NCI-H345 treated with DMSO at 0.1 percent for 48 hours (cell line): ENCODE data around the gene ARHGAP19.
A peak's percentile ranks its signal among the peaks of the same experiment; 100 is the strongest.

ENCODE experiments used
- DNase-seq: peaks from one replicate; lab custom pipeline; 2025; ENCODE audit not compliant: unreplicated experiment; lab: John Stamatoyannopoulos, UW

The ARHGAP19 gene

GRCh38 chr10:97196223-97197029 is 96.0 kb downstream of the ARHGAP19 start:
- DNase-seq, result peak; percentile 54

- DNase-seq, result no peak
Observed at GRCh38 chr10:97195706-97196222, 96.7 kb downstream of the ARHGAP19 start.

GRCh38 chr10:97192952-97193435 is 99.4 kb downstream of the ARHGAP19 start:
- DNase-seq, result no peak

- DNase-seq, result no peak
Observed at GRCh38 chr10:97190450-97190849, 102.0 kb downstream of the ARHGAP19 start.

- peak; percentile 26 for DNase-seq
Observed at GRCh38 chr10:97188261-97188711, 104.2 kb downstream of the ARHGAP19 start.

GRCh38 chr10:97186911-97187310 is 105.5 kb downstream of the ARHGAP19 start:
- no peak for DNase-seq

- DNase-seq, result no peak
Observed at GRCh38 chr10:97185326-97186058, 106.9 kb downstream of the ARHGAP19 start, which contains the start of gene SLIT1. Gene SLIT1, minus strand, starts transcription at chr10:97185959. Its CDS starts 285 bp downstream, at chr10:97185674.

- DNase-seq, result no peak
Observed at GRCh38 chr10:97184971-97185325, 107.5 kb downstream of the ARHGAP19 start.

- DNase-seq, result no peak
Observed at GRCh38 chr10:97183314-97183713, 109.1 kb downstream of the ARHGAP19 start.

GRCh38 chr10:97182288-97182990 is 110.0 kb downstream of the ARHGAP19 start:
- DNase-seq, result no peak

GRCh38 chr10:97180986-97181385 is 111.5 kb downstream of the ARHGAP19 start:
- DNase-seq, result no peak

- no peak for DNase-seq
Observed at GRCh38 chr10:97180363-97180755, 112.1 kb downstream of the ARHGAP19 start.

- no peak for DNase-seq
Observed at GRCh38 chr10:97179731-97180362, 112.6 kb downstream of the ARHGAP19 start.

GRCh38 chr10:97179311-97179710 is 113.1 kb downstream of the ARHGAP19 start:
- no peak for DNase-seq

- DNase-seq, result no peak
Observed at GRCh38 chr10:97178074-97178473, 114.4 kb downstream of the ARHGAP19 start.

GRCh38 chr10:97176226-97176625 is 116.2 kb downstream of the ARHGAP19 start:
- no peak for DNase-seq

- no peak for DNase-seq
Observed at GRCh38 chr10:97175586-97175985, 116.9 kb downstream of the ARHGAP19 start.

GRCh38 chr10:97174941-97175340 is 117.5 kb downstream of the ARHGAP19 start:
- DNase-seq, result no peak

GRCh38 chr10:97174276-97174775 is 118.1 kb downstream of the ARHGAP19 start:
- no peak for DNase-seq

- DNase-seq, result no peak
Observed at GRCh38 chr10:97173036-97173435, 119.4 kb downstream of the ARHGAP19 start.
